K562 (cell line): ENCODE data around the gene MAP3K14. TPM values are rescaled to one million over a fixed set of nuclear protein-coding genes. Genes with fewer than 3 reads are reported as not detected.

Source experiments
- CREB1 ChIP-seq, 2 experiments: sonication (generic) in 1 of 2; formaldehyde crosslinking in 1 of 2; IDR thresholded peaks; 2 replicates each; pipeline versions ENCODE4 v1.6.1 to v1.8.0; 2012 to 2022; ENCODE audit warnings: inconsistent platforms in 1 of 2, mild to moderate bottlenecking in 1 of 2, missing genetic modification reagents in 1 of 2, moderate library complexity in 1 of 2
- ETS2 ChIP-seq: IDR thresholded peaks from 2 replicates; pipeline ENCODE4 v1.6.1; 2016; ENCODE audit warnings: borderline replicate concordance, missing genetic modification characterization, mild to moderate bottlenecking, moderate library complexity, missing compliant biosample characterization; ENCODE audit not compliant: poor library complexity, severe bottlenecking
- HDAC1 ChIP-seq, 2 experiments: fragments of 450-650 bp; IDR thresholded peaks; 2 replicates each; pipeline ENCODE4 v1.6.1; 2016 to 2017; ENCODE audit warnings: inconsistent platforms in 1 of 2, mild to moderate bottlenecking in 1 of 2, moderate library complexity in 1 of 2
- HES1 ChIP-seq: fragments of 450-650 bp; IDR thresholded peaks from 2 replicates; pipeline ENCODE4 v1.6.1; 2016; ENCODE audit warnings: low read depth, mild to moderate bottlenecking, moderate library complexity
- KLF1 ChIP-seq: fragments of 450-650 bp; IDR thresholded peaks from 2 replicates; pipeline ENCODE4 v1.6.1; 2016; ENCODE audit warnings: missing genetic modification characterization, missing compliant biosample characterization
- NR3C1 ChIP-seq: sonication (generic); formaldehyde crosslinking; IDR thresholded peaks from 2 replicates; pipeline ENCODE4 v1.8.1; 2022; ENCODE audit warnings: missing genetic modification reagents
- SMARCE1 ChIP-seq: fragments of 450-650 bp; IDR thresholded peaks from 2 replicates; pipeline ENCODE4 v1.7.1; 2016; ENCODE audit warnings: mild to moderate bottlenecking
- polyA plus RNA-seq, 8 experiments: library from polyadenylated mRNA; depleted of rRNA in 4 of 8; stranded (reverse) in 5 of 8; unstranded in 3 of 8; fragments of >200 nt; fragmentation: Nextera tagmentation in 2 of 8; fragmentation: Illumina TruSeq in 1 of 8; extraction: Ambion mirVana in 2 of 8; extraction: Trizol in 1 of 8; gene quantifications; 2 replicates each; pipeline versions ENCODE4 v1.2.1 to v1.2.3, GENCODE V29; 2011 to 2014; ENCODE audit warnings: inconsistent platforms in 1 of 8, missing spikeins in 1 of 8
- total RNA-seq, 7 experiments: library from RNA; depleted of rRNA in 6 of 7; stranded (reverse); fragments of >200 nt in 6 of 7; fragmentation: Illumina TruSeq in 2 of 7; extraction: Trizol in 2 of 7; gene quantifications; 2 replicates each; pipeline versions ENCODE4 v1.2.1 to v1.2.3, GENCODE V29; 2011 to 2021; ENCODE audit warnings: low replicate concordance in 1 of 7
- TF ChIP-seq, protein P1 (sequence below), 2 experiments: fragments of 450-650 bp; IDR thresholded peaks; 2 replicates each; pipeline ENCODE4 v1.6.1; 2016; ENCODE audit warnings: mild to moderate bottlenecking in 2 of 2, borderline replicate concordance in 1 of 2, low read depth in 1 of 2, moderate library complexity in 1 of 2
- TF ChIP-seq, protein P2 (sequence below): fragments of 250-450 bp; sonication (Bioruptor Pico); IDR thresholded peaks from 2 replicates; pipeline ENCODE4 v1.4.0; 2020; ENCODE audit warnings: mild to moderate bottlenecking, moderate library complexity
- TF ChIP-seq, protein P3 (sequence below): sonication (generic); formaldehyde crosslinking; IDR thresholded peaks from 2 replicates; pipeline ENCODE4 v1.8.0; 2022; ENCODE audit warnings: missing genetic modification reagents, mild to moderate bottlenecking, borderline replicate concordance

Gene MAP3K14
- total and polyA plus RNA-seq, 9 of the 15 experiments (the other 6 are each of a cell fraction or from before 2014, with no cell fraction given): 0.45 to 8.7 (median 3.2) TPM

DNA sequence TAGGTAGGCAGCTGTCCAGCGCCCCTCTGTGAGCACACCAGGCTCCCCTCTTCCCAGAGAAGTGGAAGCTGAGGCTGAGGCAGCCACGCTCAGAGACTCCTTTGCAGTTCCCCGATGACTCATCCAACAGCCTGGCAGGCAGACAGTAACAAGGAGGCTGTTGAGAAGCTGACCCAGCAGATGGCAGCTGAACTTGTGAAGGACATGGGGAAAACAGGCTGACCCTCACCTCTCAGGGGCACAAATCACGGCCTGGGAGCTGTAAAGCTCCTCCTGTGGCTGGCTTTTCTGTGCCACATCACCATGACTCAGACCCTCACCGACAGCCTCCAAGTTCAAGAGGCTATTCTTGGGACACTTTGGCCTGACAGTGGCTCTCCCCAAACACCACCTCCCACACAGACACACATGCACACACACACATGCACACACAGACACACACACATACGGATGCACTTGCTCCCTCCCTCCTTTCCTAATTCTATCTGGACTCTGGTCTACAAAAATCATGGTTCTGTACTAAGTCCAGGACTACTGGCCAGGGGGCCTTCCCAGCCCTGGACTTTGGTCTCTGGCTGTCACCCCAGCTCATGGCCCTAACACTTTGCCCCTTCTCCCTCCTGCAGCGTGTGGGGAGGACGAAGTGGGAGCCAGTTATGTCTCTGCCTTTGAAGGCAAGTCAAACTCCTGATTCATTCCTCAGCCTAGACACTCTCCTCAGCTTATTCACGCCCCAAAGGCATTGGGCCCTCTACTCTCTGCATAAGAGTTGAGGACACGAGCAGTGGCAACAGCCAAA, 23.2 kb downstream of the MAP3K14 start (continued):
- TF ChIP-seq, protein P1, sequence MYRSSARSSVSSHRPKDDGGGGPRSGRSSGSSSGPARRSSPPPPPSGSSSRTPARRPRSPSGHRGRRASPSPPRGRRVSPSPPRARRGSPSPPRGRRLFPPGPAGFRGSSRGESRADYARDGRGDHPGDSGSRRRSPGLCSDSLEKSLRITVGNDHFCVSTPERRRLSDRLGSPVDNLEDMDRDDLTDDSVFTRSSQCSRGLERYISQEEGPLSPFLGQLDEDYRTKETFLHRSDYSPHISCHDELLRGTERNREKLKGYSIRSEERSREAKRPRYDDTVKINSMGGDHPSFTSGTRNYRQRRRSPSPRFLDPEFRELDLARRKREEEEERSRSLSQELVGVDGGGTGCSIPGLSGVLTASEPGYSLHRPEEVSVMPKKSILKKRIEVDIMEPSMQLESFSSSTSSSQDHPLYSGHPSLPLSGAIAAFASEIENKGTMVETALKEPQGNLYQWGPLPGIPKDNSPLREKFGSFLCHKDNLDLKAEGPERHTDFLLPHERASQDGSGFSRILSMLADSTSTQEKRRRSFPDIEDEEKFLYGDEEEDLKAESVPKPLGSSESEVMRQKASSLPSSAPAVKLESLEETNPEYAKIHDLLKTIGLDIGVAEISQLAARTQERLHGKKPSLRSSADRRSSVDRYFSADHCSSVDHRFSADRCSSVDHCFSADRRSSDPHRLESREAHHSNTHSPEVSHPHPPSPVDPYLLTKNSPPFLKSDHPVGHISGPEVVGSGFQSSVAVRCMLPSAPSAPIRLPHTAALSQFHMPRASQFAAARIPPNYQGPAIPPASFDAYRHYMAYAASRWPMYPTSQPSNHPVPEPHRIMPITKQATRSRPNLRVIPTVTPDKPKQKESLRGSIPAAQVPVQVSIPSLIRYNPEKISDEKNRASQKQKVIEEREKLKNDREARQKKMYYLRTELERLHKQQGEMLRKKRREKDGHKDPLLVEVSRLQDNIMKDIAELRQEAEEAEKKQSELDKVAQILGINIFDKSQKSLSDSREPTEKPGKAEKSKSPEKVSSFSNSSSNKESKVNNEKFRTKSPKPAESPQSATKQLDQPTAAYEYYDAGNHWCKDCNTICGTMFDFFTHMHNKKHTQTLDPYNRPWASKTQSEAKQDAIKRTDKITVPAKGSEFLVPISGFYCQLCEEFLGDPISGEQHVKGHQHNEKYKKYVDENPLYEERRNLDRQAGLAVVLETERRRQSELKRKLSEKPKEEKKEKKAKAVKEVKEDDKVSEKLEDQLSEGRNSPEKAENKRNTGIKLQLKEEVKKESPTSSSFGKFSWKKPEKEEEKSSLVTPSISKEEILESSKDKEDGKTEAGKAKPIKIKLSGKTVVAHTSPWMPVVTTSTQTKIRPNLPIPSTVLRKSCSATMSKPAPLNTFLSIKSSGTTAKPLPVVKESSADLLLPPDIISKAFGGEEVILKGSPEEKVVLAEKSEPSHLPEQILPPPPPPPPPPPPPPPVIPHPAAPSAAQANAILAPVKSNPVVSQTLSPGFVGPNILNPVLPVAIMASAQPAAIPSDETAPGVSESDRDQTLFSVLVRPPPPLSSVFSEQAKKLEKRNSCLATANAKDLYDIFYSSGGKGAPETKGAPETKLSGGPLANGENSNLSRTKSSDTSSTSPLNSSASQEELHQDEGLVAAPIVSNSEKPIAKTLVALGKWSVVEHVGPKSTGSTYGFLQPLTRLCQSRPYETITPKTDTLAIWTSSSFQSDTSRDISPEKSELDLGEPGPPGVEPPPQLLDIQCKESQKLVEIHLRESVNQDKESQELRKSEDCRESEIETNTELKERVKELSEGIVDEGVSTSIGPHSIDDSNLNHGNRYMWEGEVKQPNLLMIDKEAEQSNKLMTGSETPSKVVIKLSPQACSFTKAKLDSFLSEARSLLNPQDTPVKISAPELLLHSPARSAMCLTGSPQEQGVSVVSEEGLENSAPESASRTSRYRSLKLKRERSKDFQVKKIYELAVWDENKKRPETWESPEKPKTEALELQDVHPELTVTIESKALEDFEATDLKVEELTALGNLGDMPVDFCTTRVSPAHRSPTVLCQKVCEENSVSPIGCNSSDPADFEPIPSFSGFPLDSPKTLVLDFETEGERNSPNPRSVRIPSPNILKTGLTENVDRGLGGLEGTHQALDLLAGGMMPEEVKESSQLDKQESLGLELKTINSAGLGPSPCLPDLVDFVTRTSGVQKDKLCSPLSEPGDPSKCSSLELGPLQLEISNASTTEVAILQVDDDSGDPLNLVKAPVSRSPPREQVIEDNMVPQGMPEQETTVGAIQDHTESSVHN (IDR thresholded peaks at IDR 0.05; ENCODE audit: borderline replicate concordance in 1 of 2, low read depth in 1 of 2): no peak
- TF ChIP-seq CREB1 (IDR thresholded peaks at IDR 0.05) (no peak), CREB1 (CRISPR knock-in tag; IDR thresholded peaks at IDR 0.05) (no peak), ETS2 (tag) (no peak), HDAC1 (IDR thresholded peaks at IDR 0.05) (peak in 1 of 2 experiments; percentile 94; a peak in 2 of 4 replicates), KLF1 (tag) (no peak), SMARCE1 (no peak; the same call in none of the 2 replicates), NR3C1 (CRISPR knock-in tag) (no peak), HES1 (no peak)
- TF ChIP-seq, protein P2, sequence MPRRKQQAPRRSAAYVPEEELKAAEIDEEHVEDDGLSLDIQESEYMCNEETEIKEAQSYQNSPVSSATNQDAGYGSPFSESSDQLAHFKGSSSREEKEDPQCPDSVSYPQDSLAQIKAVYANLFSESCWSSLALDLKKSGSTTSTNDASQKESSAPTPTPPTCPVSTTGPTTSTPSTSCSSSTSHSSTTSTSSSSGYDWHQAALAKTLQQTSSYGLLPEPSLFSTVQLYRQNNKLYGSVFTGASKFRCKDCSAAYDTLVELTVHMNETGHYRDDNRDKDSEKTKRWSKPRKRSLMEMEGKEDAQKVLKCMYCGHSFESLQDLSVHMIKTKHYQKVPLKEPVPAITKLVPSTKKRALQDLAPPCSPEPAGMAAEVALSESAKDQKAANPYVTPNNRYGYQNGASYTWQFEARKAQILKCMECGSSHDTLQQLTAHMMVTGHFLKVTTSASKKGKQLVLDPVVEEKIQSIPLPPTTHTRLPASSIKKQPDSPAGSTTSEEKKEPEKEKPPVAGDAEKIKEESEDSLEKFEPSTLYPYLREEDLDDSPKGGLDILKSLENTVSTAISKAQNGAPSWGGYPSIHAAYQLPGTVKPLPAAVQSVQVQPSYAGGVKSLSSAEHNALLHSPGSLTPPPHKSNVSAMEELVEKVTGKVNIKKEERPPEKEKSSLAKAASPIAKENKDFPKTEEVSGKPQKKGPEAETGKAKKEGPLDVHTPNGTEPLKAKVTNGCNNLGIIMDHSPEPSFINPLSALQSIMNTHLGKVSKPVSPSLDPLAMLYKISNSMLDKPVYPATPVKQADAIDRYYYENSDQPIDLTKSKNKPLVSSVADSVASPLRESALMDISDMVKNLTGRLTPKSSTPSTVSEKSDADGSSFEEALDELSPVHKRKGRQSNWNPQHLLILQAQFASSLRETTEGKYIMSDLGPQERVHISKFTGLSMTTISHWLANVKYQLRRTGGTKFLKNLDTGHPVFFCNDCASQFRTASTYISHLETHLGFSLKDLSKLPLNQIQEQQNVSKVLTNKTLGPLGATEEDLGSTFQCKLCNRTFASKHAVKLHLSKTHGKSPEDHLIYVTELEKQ: no peak
- TF ChIP-seq, protein P3, sequence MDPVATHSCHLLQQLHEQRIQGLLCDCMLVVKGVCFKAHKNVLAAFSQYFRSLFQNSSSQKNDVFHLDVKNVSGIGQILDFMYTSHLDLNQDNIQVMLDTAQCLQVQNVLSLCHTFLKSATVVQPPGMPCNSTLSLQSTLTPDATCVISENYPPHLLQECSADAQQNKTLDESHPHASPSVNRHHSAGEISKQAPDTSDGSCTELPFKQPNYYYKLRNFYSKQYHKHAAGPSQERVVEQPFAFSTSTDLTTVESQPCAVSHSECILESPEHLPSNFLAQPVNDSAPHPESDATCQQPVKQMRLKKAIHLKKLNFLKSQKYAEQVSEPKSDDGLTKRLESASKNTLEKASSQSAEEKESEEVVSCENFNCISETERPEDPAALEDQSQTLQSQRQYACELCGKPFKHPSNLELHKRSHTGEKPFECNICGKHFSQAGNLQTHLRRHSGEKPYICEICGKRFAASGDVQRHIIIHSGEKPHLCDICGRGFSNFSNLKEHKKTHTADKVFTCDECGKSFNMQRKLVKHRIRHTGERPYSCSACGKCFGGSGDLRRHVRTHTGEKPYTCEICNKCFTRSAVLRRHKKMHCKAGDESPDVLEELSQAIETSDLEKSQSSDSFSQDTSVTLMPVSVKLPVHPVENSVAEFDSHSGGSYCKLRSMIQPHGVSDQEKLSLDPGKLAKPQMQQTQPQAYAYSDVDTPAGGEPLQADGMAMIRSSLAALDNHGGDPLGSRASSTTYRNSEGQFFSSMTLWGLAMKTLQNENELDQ (CRISPR knock-in tag): no peak
